Measurements from ENCODE around the gene UBL5. TPM values are rescaled to one million over a fixed set of nuclear protein-coding genes. Genes with fewer than 3 reads are reported as not detected.

UBL5 gene
- total RNA-seq, 1 experiment from 2014 or later, result 200 TPM

DNA sequence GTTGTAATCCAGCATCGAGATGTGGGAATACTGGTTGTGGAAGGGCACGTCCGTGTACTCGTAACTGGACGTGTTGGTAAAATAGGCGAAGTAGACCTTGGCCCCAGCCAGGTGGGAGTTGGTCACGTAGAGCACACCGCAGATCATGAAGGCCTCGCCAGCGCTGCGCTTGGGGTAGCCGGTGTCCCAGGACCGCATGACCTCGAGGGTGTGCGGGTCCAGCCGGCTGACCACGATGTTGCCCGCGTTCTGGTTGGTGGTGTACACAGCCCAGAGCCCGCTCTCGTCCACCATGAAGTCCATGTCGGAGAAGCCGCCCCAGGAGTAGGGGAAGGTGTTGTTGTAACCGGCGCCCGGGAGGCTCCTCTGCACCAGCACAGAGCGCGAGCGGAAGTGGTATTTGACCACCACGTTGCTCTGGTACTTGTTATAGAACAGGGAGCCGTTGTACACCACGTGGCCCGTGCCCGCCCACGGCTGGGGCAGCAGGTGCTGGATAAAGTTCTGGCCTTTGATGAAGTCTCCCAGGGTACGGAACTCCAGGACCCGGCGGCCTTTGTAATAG is 26.6 kb downstream of the UBL5 start:
- DNase-seq (ENCODE audit: low spot score), result no peak

GRCh38 chr19:9856609-9857008 is 28.9 kb downstream of the UBL5 start:
- no peak for DNase-seq (ENCODE audit: low spot score)

- DNase-seq (ENCODE audit: low spot score), result no peak
Observed at GRCh38 chr19:9857076-9857721, 29.5 kb downstream of the UBL5 start.

DNA sequence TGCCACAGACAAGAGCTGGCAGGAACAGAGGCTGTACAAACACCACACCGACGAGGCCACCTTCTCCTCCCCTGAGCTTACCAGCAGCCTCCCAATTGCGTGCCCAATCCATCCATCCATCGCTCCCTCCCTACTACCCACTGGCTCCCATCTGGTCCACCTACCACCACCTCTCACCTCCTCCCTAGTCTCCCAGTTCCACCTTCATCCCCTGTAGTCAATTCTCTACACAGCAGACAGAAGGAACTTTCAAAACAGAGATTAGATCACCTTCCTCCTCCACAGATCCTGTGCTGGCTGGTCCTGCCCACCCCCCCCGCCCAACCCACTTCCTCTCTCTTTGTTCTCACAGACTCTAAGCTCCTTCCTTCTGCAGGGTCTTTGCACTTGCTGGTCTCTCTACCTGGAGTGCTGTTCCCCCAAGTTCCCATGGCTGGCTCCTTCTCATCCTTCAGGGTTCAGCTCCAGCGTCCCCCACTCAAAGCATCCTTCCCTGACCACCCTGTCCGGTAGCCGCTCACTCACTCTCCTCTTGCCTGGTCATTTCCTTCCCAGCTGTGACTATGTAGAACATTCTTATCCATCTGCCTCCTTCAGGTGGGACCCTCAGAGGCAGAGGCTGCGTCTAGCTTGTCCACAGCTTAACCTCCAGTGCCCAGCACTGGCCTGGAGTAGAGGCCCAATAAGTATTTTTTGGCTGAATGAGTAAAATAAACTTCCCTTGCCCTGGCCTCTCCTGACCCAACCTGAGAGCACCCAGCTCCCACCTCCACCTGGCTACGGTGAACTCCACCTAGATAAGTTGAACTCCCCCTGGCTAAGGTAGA is 30.4 kb downstream of the UBL5 start:
- DNase-seq (ENCODE audit: low spot score), result no peak

DNA sequence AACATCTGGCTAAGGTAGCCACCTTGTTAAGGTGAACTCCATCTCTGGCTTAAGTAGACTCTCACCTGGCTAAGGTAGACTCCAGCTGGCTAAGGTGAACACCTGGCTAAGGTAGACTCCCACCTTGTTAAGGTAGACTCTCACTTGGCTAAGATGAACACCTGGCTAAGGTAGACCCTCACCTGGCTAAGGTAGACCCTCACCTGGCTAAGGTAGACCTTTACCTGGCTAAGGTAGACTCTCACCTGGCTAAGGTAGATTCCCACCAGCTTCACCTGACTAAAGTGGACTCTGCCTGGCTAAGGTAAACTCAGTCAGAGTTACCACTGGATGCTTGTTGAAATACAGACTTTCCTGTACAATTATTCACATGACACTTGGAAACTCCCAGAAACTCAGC is 31.0 kb downstream of the UBL5 start:
- DNase-seq (ENCODE audit: low spot score), result no peak

- DNase-seq (ENCODE audit: low spot score), result no peak
Observed at GRCh38 chr19:9860407-9860806, 32.7 kb downstream of the UBL5 start.

DNA sequence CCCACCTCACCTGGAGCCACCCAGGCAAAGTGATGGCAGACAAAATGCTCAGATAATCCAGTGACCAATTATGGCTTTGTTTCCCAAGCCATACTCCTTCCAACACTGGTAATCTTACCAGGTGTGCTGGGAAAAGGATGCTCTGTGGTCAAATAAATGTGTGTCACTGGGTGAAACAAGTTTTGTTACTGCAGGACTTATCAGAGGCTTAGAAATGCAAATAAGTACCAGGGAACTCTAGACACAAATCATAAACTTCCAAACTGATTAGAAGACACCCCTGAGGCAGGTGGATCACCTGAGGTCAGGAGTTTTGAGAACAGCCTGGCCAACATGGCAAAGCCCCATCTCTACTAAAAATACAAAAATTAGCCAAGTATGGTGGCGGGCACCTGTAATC is 33.8 kb downstream of the UBL5 start:
- DNase-seq (ENCODE audit: low spot score), result no peak

GRCh38 chr19:9862938-9863337 is 35.2 kb downstream of the UBL5 start:
- no peak for DNase-seq (ENCODE audit: low spot score)

- no peak for DNase-seq (ENCODE audit: low spot score)
Observed at GRCh38 chr19:9863759-9864158, 36.0 kb downstream of the UBL5 start.

DNA sequence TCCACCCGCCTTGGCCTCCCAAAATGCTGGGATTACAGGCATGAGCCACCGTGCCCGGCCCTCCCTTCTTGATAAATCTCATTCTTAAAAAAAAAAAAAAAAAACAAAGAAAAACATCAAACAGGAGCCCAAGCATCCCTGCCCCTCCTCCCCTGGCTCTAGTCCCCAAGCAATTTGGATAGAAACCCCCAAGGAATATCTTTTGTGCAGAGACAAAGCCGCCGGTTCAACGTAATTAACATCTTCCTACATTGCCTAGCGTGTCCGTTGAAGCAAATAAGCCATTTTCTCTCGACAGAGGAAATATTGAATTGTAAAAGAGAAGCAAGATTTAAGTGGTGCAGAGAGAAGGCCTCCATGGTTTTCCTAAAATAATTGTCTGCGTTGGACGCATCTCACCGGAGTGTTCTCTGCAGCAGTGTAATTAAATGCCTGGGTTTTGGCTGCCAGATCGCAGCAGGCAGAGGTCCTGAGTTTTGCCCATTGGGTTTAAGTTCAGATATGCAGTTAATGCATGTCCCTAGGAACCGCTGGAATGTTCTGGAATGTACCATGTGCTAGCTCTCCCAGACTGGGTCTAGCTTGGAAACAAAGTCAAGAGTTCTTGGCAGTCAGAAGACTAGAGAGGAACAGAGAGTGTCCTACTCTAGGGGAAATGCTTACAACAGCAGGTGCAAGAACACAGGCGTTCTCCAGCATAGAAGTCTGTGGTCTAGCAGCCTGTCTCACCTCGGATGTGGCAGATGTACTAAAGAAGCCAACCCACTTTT is 38.2 kb downstream of the UBL5 start:
- no peak for DNase-seq (ENCODE audit: low spot score)

DNA sequence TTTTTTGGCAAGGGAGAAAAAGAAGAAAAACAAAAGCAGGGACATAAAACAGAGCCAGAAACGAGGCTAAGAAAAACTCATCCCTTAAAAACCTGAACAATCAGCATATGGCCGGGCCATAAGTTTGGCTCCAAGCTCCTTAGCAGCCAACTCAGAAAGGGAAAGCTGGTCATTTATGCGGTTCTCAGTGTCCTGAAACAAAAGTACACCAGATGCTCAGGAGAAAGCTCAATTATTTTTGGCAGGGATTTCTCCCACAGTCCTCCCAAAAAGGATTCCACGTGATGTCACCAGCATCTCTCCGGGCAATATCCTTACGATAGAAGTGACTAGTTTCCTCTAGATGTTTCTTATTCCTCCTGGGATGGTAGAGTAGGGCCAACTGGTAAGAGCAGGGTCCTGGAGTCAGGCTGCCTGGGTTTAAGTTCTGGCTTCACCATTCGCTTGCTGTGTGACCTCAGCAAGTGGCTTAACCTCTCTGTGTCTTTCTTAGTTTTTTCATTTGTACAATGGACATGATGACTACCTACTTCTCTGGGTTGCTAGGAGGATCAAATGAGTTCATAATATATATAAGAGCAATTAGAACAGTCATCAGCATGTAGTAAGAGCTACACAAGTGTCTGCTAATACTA is 41.4 kb downstream of the UBL5 start:
- DNase-seq (ENCODE audit: low spot score), result no peak

- DNase-seq (ENCODE audit: low spot score), result peak; percentile 4
Observed at GRCh38 chr19:9871626-9872338, 44.1 kb downstream of the UBL5 start.

- DNase-seq (ENCODE audit: low spot score), result no peak
Observed at GRCh38 chr19:9872618-9873242, 45.0 kb downstream of the UBL5 start.

DNA sequence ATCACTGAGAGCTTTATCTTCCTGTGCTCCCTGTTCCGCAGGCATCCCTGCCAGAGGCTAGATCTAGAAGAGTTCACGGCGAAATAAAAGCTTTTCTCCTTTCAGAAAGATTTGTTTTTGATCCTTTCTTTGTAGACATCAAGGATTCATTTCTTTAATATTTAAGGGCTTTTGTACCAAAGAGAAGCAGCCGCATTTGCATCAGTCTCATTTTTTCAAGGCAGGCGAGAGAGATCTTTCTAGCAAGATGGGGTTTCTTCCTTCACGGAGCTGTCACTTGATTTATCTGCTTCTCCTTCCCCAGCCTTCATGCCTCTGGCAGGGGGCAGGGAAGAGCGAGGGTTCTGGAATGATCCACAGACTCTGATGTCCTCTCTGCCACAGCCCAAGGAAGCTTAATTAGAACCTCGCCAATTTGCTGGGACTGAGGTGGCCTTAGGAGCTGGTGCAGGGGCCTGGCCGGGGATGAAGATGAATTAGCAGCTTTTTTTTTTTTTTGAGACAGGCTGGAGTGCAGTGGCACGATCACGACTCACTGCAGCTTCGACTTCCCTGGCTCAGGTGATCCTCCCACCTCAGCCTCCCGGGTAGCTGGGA is 47.4 kb downstream of the UBL5 start:
- DNase-seq (ENCODE audit: low spot score), result no peak

- no peak for DNase-seq (ENCODE audit: low spot score)
Observed at GRCh38 chr19:9875796-9876195, 48.1 kb downstream of the UBL5 start.

GRCh38 chr19:9877780-9878510 is 50.2 kb downstream of the UBL5 start:
- no peak for DNase-seq (ENCODE audit: low spot score)

- no peak for DNase-seq (ENCODE audit: low spot score)
Observed at GRCh38 chr19:9878511-9879196, 50.9 kb downstream of the UBL5 start.
